Calu3 (cell line): ENCODE results near the gene SPRR1A. TPM values are rescaled to one million over a fixed set of nuclear protein-coding genes. Genes with fewer than 3 reads are reported as not detected.

Source experiments
- BruUV-seq: library from RNA; stranded (reverse); fragments of 400-500 nt; replicated peaks from 2 replicates; lab custom pipeline; 2021; lab: Mats Ljungman, UMichigan
- CTCF ChIA-PET: fragments of 300-600 bp; sonication (Branson Sonifier 250); formaldehyde crosslinking; loops from one replicate; lab custom pipeline; 2022; ENCODE audit warnings: antibody characterized with exemption; lab: Charles Lee
- DNase-seq: peaks from one replicate; pipeline ENCODE4 v3.0.0; 2022
- H3K27ac Mint-ChIP-seq: one replicate; pipeline ENCODE4 v1.8.0; 2022; ENCODE audit warnings: mixed read lengths; ENCODE audit not compliant: unreplicated experiment
- H3K27me3 Mint-ChIP-seq: one replicate; pipeline ENCODE4 v1.8.0; 2022; ENCODE audit warnings: mixed read lengths; ENCODE audit not compliant: unreplicated experiment
- H3K36me3 Mint-ChIP-seq: one replicate; pipeline ENCODE4 v1.8.0; 2022; ENCODE audit warnings: mild to moderate bottlenecking, moderate library complexity, mixed read lengths; ENCODE audit not compliant: insufficient read depth, unreplicated experiment
- H3K4me1 Mint-ChIP-seq: one replicate; pipeline ENCODE4 v1.8.0; 2022; ENCODE audit warnings: mild to moderate bottlenecking, low read depth, mixed read lengths; ENCODE audit not compliant: unreplicated experiment
- H3K4me3 Mint-ChIP-seq: one replicate; pipeline ENCODE4 v1.8.0; 2022; ENCODE audit warnings: mild to moderate bottlenecking, low read depth, moderate library complexity, mixed read lengths; ENCODE audit not compliant: unreplicated experiment
- H3K9me3 Mint-ChIP-seq: one replicate; pipeline ENCODE4 v1.8.0; 2022; ENCODE audit warnings: low read depth, mixed read lengths; ENCODE audit not compliant: unreplicated experiment
- CTCF ChIP-seq: fragments of 200-600 bp; IDR thresholded peaks from one replicate; pipeline ENCODE4 v1.8.0; 2022; ENCODE audit warnings: antibody characterized with exemption; ENCODE audit not compliant: unreplicated experiment
- intact Hi-C: fragments of 100-400 bp; cut with micrococcal nuclease; formaldehyde crosslinking; loops from one replicate; pipeline ENCODE4 v1.10.0; 2022; ENCODE audit not compliant: unreplicated experiment
- total RNA-seq: library from RNA; stranded (reverse); gene quantifications from 2 replicates; pipeline ENCODE4 v1.2.3, GENCODE V29; 2022

The SPRR1A gene
- total RNA-seq, 1 experiment from 2014 or later = not detected

- H3K27me3 Mint-ChIP-seq = no peaks in the 10 kb centered on the region
- DNase-seq = no peak
- BruUV-seq = no TSS peak
- no peak overlapping the region for H3K27ac Mint-ChIP-seq
- H3K4me1 Mint-ChIP-seq = peaks cover 13% of the 10 kb centered on the region
- CTCF ChIA-PET = no interaction called here
- peaks cover 4% of the 10 kb centered on the region for H3K9me3 Mint-ChIP-seq
- H3K4me3 Mint-ChIP-seq = no peak overlapping the region
- TF ChIP-seq CTCF = no peak
- intact Hi-C loops = no loop called here
- peaks cover 4% of the 10 kb centered on the region for H3K36me3 Mint-ChIP-seq
These were observed 18.0 kb upstream of the SPRR1A start for GRCh38 chr1:152965853-152966252.

GRCh38 chr1:152967201-152967600, 16.7 kb upstream of the SPRR1A start:
- Mint-ChIP-seq H3K36me3 (peaks cover 4% of the 10 kb centered on the region), H3K27me3 (no peaks in the 10 kb centered on the region), H3K4me3 (no peak overlapping the region), H3K27ac (peak overlapping the region; percentile 64), H3K4me1 (peaks cover 13% of the 10 kb centered on the region), H3K9me3 (peaks cover 4% of the 10 kb centered on the region)
- CTCF ChIA-PET = interaction anchor here (0.6 to 1.9 kb wide), 10 partner anchors 9 to 253 kb away, joined by 3 to 10 read pairs (median 3); no protein-coding TSS in a partner anchor
- DNase-seq = peak; percentile 69
- BruUV-seq = no TSS peak
- intact Hi-C loops = no loop called here
- TF ChIP-seq CTCF = no peak

- peaks cover 13% of the 10 kb centered on the region for H3K4me1 Mint-ChIP-seq
- no peak for TF ChIP-seq CTCF
- H3K27me3 Mint-ChIP-seq = no peaks in the 10 kb centered on the region
- DNase-seq = no peak
- peaks cover 4% of the 10 kb centered on the region for H3K36me3 Mint-ChIP-seq
- intact Hi-C loops = no loop called here
- CTCF ChIA-PET = interaction anchor here (1.9 kb wide), 1 partner anchor 224 kb away, joined by 10 read pairs; no protein-coding TSS in a partner anchor
- H3K4me3 Mint-ChIP-seq = no peak overlapping the region
- H3K9me3 Mint-ChIP-seq = peaks cover 6% of the 10 kb centered on the region
- BruUV-seq = no TSS peak
- no peak overlapping the region for H3K27ac Mint-ChIP-seq
These were observed 15.6 kb upstream of the SPRR1A start for GRCh38 chr1:152968248-152968647.

- peaks cover 13% of the 10 kb centered on the region for H3K4me1 Mint-ChIP-seq
- intact Hi-C loops = no loop called here
- H3K27ac Mint-ChIP-seq = no peak overlapping the region
- H3K4me3 Mint-ChIP-seq = no peak overlapping the region
- no TSS peak for BruUV-seq
- DNase-seq = no peak
- H3K27me3 Mint-ChIP-seq = no peaks in the 10 kb centered on the region
- TF ChIP-seq CTCF = no peak
- H3K9me3 Mint-ChIP-seq = peaks cover 2% of the 10 kb centered on the region
- peaks cover 4% of the 10 kb centered on the region for H3K36me3 Mint-ChIP-seq
- CTCF ChIA-PET = no interaction called here
These were observed 14.8 kb upstream of the SPRR1A start for GRCh38 chr1:152969036-152969435.
